UCSD-AML1 (cell line): ENCODE measurements around the gene AFF3.
"Not testable (repeated sequence)": the region's sequence is repeated elsewhere in the genome, so short reads cannot be mapped to it uniquely, and the experiment has no call there.

Experiments
- DNase-seq: peaks from one replicate; lab custom pipeline; 2025; ENCODE audit not compliant: unreplicated experiment; lab: John Stamatoyannopoulos, UW

Gene AFF3, protein sequence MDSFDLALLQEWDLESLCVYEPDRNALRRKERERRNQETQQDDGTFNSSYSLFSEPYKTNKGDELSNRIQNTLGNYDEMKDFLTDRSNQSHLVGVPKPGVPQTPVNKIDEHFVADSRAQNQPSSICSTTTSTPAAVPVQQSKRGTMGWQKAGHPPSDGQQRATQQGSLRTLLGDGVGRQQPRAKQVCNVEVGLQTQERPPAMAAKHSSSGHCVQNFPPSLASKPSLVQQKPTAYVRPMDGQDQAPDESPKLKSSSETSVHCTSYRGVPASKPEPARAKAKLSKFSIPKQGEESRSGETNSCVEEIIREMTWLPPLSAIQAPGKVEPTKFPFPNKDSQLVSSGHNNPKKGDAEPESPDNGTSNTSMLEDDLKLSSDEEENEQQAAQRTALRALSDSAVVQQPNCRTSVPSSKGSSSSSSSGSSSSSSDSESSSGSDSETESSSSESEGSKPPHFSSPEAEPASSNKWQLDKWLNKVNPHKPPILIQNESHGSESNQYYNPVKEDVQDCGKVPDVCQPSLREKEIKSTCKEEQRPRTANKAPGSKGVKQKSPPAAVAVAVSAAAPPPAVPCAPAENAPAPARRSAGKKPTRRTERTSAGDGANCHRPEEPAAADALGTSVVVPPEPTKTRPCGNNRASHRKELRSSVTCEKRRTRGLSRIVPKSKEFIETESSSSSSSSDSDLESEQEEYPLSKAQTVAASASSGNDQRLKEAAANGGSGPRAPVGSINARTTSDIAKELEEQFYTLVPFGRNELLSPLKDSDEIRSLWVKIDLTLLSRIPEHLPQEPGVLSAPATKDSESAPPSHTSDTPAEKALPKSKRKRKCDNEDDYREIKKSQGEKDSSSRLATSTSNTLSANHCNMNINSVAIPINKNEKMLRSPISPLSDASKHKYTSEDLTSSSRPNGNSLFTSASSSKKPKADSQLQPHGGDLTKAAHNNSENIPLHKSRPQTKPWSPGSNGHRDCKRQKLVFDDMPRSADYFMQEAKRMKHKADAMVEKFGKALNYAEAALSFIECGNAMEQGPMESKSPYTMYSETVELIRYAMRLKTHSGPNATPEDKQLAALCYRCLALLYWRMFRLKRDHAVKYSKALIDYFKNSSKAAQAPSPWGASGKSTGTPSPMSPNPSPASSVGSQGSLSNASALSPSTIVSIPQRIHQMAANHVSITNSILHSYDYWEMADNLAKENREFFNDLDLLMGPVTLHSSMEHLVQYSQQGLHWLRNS (N-terminal part only)

DNA sequence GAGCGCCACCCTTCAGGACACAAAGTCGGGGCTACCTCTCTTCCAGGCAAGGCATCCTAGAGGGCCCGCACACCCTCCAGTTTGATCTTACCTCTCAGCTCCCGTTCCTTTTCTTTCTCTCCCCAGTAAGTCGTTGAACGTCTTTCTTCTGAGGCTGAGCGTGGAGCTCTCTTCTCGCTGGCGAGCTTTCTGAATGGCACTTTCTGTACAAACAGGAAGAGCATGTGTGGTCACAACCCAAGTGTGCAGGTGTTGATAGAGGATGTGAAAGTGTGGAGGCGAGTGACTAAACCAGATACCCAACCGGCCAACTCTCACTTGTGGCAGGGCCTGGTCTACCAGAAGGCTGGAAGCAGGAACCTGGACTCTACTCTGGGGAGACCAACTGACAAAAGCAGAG is at the start of gene AFF3:
Gene AFF3, minus strand, starts transcription at position 198 of the 400 bp plus-strand sequence. CDS start 38,136 bp downstream, outside the sequence.
- DNase-seq, result no peak

GRCh38 chr2:100189387-100189786 is 47.0 kb upstream of the AFF3 start:
- no peak for DNase-seq

- DNase-seq, result no peak
Measured at GRCh38 chr2:100188326-100188725, 45.9 kb upstream of the AFF3 start.

- DNase-seq, result no peak
Measured at GRCh38 chr2:100186126-100186525, 43.7 kb upstream of the AFF3 start.

GRCh38 chr2:100185516-100185915 is 43.1 kb upstream of the AFF3 start:
- DNase-seq, result no peak

GRCh38 chr2:100185105-100185504 is 42.7 kb upstream of the AFF3 start:
- no peak for DNase-seq

GRCh38 chr2:100184055-100184737 is 41.8 kb upstream of the AFF3 start:
- no peak for DNase-seq

DNA sequence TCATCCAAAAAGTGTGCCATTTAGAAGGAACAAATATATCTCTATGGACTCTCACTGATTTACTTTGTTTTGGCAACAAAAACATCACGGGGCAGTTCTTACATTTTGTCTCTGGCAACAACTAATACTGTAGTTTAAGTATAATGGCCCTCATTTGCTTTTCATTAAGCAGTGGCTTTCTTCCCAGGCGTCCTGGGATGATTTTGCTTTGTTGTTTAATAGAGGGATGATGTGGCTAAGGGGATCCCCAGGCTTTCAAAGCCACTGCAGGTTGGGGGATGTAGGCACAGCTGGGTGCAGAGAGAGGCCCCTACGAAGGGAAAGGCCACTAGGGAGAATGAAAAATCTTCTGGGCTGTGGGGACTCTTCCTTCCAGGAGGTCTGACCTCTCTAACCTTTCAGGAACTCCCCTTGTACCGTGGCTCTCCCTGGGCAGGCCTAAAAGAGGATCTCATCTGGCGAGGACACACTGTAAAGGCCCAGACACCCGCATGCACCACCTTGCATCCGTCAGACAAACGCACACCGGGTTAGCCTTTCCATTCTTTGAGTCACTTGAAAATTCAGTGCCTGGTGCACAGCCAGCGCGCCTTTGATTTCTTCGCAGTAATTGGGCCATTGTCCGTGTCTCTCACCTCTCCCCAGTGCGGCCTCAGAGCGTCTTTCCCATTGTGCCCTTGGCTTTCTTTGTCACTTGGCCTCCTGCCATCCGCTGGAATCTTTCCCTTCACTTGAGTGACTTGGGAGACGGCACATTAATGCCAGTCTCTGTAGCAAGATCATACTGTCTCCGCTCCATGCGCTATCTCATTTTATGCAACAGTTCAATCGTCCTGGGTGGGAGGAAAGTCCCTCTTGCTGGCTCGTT is 40.3 kb upstream of the AFF3 start:
- DNase-seq, result no peak

- no peak for DNase-seq
Measured at GRCh38 chr2:100180503-100180902, 38.1 kb upstream of the AFF3 start.

DNA sequence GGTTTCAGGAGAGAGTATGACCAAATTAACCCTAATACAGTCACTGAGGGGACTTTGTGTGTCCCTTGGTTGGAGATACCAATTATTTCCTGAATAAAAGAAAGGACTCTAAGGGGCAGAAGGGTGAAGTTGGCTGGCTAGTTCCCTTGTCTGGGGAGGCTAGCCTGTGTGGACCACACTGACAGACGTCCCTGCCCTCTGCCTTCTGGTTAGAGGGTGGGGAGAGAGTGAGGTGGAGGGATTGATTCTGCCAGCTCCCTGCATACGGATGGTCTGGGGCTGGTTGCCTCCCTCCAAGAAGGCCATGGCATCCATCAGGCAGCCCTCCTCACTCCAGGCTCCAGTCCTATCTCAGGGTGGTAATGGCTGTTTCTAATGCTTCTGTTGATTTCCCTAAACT is 37.4 kb upstream of the AFF3 start:
- no peak for DNase-seq

GRCh38 chr2:100178864-100179263 is 36.5 kb upstream of the AFF3 start:
- no peak for DNase-seq

DNA sequence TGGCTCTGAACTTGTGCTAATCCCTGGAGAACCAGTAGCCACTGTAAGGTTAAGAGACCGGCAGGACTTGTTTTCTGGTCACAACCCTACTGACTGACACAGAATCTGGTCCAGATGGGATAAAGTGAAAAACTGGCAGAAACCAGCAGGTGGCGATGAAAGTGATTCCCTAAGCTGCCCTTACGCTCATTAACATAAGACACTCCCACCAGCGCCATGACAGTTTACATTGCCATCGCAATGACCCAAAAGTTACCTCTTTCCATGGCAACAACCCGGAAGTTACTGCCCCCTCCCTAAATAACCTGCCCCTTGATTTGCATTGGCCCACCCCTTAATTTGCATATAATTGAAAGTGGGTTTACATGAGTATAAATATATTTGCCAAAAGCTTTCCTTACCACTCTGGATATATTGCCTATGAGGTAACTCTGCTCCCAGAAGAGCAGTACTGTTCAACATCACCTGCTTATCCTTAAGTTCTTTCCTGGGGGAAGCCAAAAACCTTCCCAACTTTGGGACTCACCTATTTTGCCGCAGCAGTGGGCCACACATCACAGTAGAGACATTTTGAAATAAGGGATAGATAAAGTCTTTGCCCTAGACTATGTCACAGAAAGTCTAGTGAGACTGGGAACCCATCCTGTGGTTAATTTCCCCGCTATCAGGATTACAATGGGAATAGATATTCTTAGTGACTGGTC is 35.8 kb upstream of the AFF3 start:
- no peak for DNase-seq

DNA sequence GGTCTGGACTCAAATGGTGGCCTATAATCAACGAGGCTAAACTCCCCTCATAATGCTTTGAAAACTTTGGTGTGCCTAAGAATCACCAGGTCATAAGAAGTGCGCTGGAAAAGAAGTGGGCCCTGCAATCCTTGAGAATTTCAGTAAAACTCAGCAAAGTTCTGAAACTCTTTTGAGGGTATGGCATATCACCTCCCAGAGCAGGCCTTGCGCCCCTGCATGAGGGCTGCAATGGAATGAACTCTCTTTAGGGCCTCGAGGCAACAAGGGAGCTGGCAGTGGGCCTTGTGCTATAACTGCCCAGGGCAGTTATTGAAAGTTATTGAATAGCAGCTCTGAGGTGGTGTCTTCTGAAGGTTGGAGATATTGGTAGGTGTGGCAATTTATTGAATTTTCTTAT is 34.5 kb upstream of the AFF3 start:
- no peak for DNase-seq

GRCh38 chr2:100174026-100174431 is 31.6 kb upstream of the AFF3 start:
- DNase-seq, result no peak

DNA sequence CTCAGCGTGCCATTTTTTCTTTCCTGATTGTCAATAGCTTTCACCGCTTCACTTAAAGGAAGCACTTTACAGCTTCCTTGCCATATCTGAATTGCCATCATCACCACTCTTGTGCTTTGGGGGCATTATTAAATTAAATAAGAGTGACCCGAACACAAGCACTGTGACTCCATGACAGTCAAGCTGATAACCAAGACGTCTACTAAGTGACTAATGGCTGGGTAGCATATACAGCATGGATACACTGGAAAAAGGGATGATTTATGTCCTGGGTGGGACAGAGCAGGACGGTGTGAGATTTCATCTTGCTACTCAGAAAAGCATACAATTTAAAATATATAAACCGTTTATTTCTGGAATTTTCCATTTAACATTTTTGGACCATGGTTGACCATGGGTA is 24.3 kb upstream of the AFF3 start:
- no peak for DNase-seq

GRCh38 chr2:100163605-100164004 is 21.2 kb upstream of the AFF3 start:
- no peak for DNase-seq

DNA sequence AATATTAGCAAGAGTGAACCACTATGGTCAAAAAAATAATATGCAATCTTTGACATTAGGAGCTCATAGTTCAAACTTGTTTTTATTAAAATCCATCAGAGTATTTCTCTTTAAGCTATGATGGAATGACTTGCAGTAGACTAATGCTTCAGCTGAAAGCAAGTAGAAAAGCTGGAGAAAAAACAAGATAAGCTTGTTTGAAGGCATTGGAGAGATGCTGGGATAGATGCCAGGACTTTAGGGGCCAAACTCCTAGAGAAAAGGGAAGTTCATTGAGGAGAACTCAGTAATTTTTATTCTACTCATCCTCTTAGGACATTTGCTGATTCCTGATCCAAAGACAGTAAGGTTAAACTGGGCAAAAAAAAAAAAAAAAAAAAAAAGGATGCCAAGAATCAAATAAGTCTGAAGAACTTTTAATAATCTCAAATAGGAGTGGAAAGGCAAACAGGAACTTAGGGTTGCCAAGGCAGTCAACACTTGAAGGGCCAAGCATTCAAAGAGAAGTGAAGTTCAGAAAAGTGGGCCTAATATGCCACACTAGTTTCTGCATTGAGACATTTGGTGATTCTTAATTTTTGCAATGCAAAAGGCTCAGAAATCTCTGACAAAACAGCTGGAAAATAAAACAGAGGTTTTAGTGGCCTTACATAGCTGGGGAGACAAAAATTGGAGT is 19.7 kb upstream of the AFF3 start:
- DNase-seq, result no peak

- DNase-seq, result no peak
Measured at GRCh38 chr2:100160396-100160795, 18.0 kb upstream of the AFF3 start.

GRCh38 chr2:100151832-100152231 is 9.4 kb upstream of the AFF3 start:
- DNase-seq, result not testable (repeated sequence)
